ENCODE data around the gene H2BK1.

The H2BK1 gene

GRCh38 chr7:151244841-151245346 lies 34.6 kb upstream of the H2BK1 start:
- no peak for DNase-seq

- peak; percentile 44 for DNase-seq
Observed at GRCh38 chr7:151244196-151244840, 34.0 kb upstream of the H2BK1 start.

DNA sequence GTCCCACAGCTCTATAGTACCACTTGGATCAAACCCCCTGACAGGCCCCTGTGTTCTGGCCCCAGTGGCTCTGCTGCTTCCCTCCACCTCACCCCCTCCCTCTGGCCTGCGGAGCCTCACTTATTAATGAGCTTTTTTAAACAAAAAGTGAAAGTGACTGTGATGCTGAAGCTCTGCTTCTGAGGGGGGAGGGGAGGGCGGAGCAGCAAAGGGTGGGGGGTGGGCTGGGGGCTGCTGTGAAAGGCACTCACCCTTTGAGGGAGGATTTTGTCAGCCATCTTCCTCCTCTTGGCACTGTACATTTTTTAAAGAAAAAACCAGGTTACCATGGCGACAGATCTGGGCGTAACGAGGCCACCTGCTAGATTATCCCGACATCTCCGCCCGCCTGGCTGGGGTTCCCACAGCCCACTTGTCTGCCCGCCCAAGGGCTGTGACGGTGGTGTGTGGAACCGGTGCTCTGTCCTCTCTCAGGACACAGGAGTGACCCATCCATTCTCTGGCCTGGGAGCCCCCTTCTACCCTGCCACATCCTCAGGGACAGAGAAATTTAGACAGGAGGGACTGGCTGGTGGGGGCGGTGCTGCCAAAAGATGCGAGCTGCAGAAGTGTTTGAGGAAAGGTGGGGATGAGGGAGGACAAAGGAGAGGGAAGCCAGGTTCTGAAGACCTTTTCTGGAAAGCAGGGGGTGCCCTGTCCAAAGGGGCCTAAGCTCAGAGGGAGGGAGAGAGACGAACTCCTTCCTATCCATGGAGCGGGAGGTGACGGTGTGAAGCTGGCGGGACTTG lies 33.3 kb upstream of the H2BK1 start:
- peak; percentile 45 for DNase-seq

DNA sequence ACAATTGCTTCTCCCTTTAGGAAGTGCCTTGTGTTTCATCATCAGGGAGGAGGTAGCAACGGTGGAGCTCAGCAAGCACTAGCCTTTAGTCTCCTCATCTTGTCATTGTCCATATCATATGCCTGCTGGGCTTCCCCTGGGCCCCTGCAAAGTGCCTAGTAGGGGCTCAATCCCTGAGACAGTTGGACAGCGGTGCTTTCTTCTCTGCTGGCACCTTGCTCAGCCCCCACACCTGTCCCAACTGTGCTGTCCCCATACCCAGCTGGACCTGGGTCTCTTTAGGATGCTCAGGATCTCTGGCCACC lies 32.7 kb upstream of the H2BK1 start:
- DNase-seq, result no peak

DNA sequence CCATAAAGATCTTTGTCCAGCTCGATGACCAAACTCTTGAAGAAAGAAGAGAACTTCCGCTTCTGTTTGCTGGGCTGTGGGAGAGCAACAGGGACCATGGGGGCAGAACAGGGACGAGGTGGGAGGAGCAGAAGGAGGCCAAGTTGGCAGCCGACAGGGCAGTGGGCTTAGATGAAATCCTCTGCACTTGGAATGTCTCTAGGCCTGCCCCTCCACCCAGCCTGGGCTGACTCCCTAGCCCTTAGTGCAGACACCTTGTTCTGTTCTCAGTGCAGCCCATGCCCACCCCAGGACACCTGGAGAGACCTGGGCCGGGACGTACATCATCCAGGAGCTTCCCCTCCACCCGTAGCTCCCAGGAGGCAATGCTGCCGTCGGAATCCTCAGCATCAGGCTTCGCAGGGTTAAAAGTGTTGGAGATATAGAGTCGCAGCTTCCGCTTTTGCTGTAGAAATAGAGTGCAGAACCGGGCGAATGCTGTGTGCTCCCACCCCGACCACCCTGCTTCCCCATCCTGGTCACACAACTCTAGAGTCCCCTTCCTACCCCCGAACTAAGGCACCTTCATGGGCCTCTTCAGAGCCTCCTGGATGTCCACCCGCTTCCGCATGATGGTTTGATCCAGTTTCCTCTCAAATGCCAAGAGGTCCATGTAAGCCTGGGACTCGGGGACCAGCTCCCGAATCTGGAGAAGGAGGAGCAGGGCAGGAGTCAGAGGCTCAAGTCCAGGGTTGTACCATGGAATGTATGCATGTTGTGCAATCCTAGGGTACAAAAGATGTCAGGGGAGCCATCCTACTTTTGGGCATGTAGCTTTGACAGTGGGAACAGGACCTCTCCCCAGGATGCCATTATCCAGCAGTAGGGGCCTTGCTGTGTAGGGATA lies 32.1 kb upstream of the H2BK1 start:
- no peak for DNase-seq

- DNase-seq, result no peak
Observed at GRCh38 chr7:151241755-151242096, 31.4 kb upstream of the H2BK1 start.

DNA sequence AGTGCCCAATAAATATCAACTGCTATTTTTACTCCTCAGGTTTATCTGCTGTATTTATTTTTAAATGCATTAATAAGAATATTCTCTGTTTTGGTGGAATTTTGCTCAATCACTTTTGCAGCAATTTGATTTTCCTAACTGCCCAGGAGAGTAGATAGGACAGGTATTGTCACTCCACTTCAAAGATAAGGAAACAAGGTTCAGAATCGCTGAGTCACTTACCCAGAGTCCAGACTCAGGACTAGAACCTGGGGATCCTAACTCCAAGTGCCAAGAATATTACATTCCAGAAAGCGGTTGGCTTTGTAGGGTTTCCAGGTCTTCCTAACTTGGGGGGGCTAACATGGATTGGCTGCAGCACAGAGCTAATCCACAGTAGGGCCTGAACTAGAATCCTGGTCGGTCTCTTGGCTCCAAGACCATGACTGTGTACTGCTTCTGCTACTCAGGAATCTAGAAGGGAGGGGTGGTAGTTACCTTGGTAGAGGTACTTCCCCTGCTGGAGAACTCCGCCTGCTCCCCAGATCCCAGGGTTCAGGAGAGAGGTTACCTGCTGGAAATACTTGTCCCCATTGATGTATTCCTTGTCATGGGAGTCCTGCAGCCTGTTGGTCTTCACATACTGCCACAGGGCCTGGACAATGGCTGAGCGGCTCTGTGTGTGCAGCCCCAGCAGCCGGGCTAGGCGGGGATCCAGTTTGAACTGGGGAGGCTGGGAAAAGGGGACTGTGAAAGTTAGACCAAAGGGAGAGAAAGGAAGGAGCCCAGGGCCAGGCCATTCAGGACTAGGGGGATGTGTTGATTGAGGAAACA lies 30.9 kb upstream of the H2BK1 start:
- DNase-seq, result no peak

DNA sequence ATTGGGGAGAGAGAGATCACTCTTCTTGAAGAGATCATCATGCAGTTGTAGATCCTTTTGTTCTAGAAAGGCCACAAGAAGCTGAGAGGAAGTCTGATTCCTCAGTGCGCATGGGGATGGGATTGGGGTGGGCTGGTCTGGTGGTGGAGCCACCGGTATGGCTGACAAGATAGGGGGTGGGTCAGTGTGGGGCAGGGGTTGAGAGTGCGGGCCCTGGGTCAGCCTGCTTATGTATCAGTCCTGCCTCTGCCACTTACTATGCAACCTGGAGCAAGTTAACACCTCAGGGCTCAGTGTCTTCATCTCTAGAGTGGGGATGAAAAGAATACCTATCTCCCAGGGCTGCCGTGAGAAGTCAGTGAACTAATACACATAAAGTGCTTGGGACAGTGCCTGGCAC lies 30.2 kb upstream of the H2BK1 start:
- DNase-seq, result no peak

DNA sequence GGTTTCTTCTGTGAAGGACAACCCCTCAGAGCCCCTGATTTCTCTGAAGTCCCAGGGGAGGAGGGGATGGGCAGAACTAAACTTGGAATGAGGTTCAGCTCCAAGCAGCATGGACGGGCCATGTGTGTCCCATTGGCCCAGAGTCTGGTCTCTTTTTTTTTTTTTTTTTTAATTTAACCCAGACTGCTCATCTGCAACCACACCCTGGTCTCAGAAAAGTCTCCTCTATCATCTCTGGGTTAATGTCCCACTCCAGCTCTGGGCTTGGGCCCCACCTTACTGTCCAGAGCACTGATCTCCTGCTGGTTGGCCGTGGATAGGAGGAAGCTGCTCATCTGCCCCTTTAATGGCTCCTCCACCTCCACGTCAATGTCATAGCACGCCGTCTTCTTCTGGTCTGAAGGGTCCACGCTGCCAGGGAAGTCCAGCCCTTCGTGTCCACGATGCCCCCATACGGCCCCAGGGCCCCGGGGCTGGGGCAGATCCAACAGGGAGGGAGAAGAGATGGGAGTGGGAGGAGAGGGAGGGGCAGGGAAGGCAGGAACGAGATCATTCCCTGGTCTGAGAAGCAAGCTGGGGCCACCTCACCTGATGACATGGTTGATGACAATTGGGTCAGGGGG lies 29.7 kb upstream of the H2BK1 start:
- no peak for DNase-seq

GRCh38 chr7:151238924-151239836 lies 28.9 kb upstream of the H2BK1 start:
- DNase-seq, result no peak

- DNase-seq, result no peak
Observed at GRCh38 chr7:151238190-151238810, 28.0 kb upstream of the H2BK1 start.

DNA sequence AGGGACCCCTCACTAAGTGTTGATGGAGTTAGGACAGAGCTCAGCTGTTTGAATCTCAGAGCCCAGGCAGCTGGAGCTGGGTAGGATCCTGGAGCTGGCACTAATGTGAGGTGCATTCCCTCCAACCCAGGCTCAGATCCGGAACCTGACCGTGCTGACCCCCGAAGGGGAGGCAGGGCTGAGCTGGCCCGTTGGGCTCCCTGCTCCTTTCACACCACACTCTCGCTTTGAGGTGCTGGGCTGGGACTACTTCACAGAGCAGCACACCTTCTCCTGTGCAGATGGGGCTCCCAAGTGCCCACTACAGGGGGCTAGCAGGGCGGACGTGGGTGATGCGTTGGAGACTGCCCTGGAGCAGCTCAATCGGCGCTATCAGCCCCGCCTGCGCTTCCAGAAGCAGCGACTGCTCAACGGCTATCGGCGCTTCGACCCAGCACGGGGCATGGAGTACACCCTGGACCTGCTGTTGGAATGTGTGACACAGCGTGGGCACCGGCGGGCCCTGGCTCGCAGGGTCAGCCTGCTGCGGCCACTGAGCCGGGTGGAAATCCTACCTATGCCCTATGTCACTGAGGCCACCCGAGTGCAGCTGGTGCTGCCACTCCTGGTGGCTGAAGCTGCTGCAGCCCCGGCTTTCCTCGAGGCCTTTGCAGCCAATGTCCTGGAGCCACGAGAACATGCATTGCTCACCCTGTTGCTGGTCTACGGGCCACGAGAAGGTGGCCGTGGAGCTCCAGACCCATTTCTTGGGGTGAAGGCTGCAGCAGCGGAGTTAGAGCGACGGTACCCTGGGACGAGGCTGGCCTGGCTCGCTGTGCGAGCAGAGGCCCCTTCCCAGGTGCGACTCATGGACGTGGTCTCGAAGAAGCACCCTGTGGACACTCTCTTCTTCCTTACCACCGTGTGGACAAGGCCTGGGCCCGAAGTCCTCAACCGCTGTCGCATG lies 27.2 kb upstream of the H2BK1 start:
- DNase-seq, result no peak

- DNase-seq, result no peak
Observed at GRCh38 chr7:151236406-151236805, 26.1 kb upstream of the H2BK1 start.

DNA sequence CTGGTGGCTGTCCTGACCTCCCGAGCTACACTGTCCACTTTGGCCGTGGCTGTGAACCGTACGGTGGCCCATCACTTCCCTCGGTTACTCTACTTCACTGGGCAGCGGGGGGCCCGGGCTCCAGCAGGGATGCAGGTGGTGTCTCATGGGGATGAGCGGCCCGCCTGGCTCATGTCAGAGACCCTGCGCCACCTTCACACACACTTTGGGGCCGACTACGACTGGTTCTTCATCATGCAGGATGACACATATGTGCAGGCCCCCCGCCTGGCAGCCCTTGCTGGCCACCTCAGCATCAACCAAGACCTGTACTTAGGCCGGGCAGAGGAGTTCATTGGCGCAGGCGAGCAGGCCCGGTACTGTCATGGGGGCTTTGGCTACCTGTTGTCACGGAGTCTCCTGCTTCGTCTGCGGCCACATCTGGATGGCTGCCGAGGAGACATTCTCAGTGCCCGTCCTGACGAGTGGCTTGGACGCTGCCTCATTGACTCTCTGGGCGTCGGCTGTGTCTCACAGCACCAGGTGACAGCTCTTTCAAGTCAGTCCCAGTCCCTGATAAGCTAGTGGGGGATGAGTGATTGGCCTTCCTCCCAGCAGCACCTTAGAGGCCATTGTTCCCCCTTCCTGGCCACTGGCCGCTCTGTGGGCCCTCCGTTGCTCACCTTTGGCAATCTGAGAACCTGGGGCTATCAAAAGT lies 25.0 kb upstream of the H2BK1 start:
- DNase-seq, result no peak

DNA sequence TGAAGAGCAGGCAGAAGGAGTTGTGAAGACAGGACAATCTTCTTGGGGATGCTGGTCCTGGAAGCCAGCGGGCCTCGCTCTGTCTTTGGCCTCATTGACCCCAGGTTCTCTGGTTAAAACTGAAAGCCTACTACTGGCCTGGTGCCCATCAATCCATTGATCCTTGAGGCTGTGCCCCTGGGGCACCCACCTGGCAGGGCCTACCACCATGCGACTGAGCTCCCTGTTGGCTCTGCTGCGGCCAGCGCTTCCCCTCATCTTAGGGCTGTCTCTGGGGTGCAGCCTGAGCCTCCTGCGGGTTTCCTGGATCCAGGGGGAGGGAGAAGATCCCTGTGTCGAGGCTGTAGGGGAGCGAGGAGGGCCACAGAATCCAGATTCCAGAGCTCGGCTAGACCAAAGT lies 23.5 kb upstream of the H2BK1 start:
- DNase-seq, result no peak

GRCh38 chr7:151232917-151233701 lies 22.8 kb upstream of the H2BK1 start:
- DNase-seq, result peak; percentile 63

DNA sequence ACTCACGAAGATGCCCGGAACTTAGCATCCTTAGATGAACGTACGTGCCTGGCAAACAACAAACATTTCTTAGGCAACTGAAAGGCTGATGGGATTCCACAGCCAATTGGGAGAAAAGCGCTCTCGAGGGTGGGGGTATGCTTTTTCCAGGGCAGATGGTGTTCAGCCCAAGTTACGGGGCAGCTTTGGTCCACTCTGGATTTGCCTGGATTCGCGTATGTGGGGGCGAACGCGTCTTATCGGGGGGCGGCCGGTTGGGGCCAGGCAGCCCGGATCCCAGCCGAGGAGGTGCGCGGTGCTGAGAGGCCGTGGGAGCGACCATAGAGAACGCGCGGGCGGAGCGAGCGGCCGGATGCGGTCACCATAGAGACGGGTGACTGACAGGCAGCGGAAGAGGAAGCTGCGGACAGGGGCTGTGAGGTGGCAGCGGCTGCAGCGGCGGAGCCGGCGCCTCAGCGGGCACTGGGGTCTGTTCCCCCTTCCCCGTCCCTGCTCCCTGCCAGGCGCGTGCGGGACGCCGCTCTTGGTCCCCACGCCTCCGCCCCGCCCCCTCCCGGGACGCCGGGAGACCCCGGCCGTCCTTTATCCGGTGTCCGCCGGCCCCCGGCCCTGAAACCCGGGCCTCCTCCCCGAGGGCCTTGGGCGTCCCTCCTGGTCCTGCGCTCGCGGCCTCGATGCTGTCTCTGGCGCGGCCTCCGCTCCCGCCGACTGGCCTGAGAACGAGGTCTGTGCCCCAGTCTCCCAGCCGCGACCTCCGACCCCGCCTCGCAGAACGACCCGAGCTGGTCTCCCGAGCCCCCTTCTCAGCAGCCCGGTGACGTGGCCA lies 22.0 kb upstream of the H2BK1 start, which contains the start of gene CHPF2:
CHPF2 (plus strand) TSS at position 393 of the 826 bp plus-strand sequence. CDS start 1,529 bp downstream, outside the sequence.
- DNase-seq, result peak; percentile 87
